Measurements from ENCODE around the gene NOLC1. TPM values are rescaled to one million over a fixed set of nuclear protein-coding genes. Genes with fewer than 3 reads are reported as not detected.

The NOLC1 gene
- total and polyA plus RNA-seq, 4 donors, result 21.8 to 60.9 (median 36.6) TPM

DNA sequence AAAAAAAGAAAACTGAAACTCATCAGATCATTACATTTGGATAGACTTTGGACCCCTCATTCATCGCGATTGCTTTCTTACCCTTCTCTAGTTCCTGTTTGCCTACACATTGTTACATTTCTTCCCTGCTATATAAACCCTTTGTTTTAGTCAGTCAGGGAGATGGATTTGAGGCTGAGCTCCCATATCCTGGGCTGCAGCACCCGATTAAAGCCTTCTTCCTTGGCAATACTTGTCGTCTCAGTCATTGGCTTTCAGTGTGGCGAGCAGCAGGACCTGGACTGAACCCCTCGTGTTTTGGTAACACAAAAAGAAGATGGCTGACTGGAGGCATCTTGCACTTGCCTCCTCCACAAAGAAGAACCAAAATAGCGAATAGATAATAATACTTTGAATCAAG is 39.8 kb downstream of the NOLC1 start:
- TF ChIP-seq, protein P1, sequence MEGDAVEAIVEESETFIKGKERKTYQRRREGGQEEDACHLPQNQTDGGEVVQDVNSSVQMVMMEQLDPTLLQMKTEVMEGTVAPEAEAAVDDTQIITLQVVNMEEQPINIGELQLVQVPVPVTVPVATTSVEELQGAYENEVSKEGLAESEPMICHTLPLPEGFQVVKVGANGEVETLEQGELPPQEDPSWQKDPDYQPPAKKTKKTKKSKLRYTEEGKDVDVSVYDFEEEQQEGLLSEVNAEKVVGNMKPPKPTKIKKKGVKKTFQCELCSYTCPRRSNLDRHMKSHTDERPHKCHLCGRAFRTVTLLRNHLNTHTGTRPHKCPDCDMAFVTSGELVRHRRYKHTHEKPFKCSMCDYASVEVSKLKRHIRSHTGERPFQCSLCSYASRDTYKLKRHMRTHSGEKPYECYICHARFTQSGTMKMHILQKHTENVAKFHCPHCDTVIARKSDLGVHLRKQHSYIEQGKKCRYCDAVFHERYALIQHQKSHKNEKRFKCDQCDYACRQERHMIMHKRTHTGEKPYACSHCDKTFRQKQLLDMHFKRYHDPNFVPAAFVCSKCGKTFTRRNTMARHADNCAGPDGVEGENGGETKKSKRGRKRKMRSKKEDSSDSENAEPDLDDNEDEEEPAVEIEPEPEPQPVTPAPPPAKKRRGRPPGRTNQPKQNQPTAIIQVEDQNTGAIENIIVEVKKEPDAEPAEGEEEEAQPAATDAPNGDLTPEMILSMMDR (IDR thresholded peaks at IDR 0.05; ENCODE audit: control extremely low read depth, extremely low read depth), result no peak
- 81 to 86% methylated on average over 7 of the region's 7 CpGs for WGBS, 2 donors
- ATAC-seq (ENCODE audit: insufficient read depth, low FRiP score), result no peak

DNA sequence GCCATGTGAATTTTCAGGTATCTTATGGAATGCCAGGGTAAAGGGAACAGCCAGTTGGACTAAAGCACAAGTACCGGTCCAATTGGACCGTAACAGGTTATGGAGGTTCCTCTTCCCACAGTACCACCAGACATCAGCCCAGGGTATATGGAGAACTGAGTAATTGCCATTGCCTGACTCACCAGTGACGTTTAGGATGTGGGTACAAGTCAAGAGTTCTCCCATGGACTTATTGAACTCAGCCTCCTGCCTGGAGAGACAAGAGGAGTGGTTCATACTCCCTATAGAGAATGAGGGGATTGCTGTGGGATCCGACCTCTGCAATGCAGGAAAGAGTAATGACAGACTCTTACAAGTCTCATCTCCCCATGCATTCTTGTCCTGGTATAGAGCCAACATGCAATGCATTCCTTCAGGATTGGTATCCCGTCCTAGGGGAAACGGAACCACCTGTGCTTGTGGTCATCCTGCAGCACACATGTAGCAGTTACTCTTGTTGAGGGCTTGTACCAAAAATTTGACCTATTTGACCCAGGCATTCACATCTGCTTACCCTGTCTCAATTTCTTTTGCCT is 43.2 kb downstream of the NOLC1 start:
- Histone ChIP-seq H3K9ac (ENCODE audit: insufficient read depth in 1 of 2, low read length in 2 of 2) (no peak overlapping the region), H3K4me3 (no peak overlapping the region), H3K27me3 (ENCODE audit: control insufficient read depth in 3 of 3, insufficient read depth in 3 of 3, low read length in 2 of 3) (no peaks in the 10 kb centered on the region), H3K36me3 (ENCODE audit: control insufficient read depth in 4 of 4, insufficient read depth in 4 of 4, low read length in 4 of 4) (no peaks in the 10 kb centered on the region), H3K27ac (ENCODE audit: low read depth in 1 of 2, low read length in 1 of 2) (no peak overlapping the region), H3K9me3 (ENCODE audit: control insufficient read depth in 4 of 4, insufficient read depth in 3 of 4, low read length in 3 of 4) (peaks cover 0 to 2% (median 0%) of the 10 kb centered on the region in 4 donors), H3K4me1 (ENCODE audit: control insufficient read depth in 5 of 5, insufficient read depth in 5 of 5, low read length in 5 of 5) (no peaks in the 10 kb centered on the region)
- DNase-seq, result no peak
- ATAC-seq (ENCODE audit: insufficient read depth, low FRiP score), result no peak
- TF ChIP-seq, protein P1 (IDR thresholded peaks at IDR 0.05; ENCODE audit: control extremely low read depth, extremely low read depth), result no peak
- WGBS, 2 donors, result 81% methylated on average over 6 of the region's 6 CpGs

More for the DNA sequence above, 39.8 kb downstream of the NOLC1 start:
- Histone ChIP-seq H3K27me3 (ENCODE audit: control insufficient read depth in 3 of 3, insufficient read depth in 3 of 3, low read length in 2 of 3) (no peaks in the 10 kb centered on the region), H3K9me3 (ENCODE audit: control insufficient read depth in 4 of 4, insufficient read depth in 3 of 4, low read length in 3 of 4) (peaks cover 0 to 2% (median 0%) of the 10 kb centered on the region in 4 donors), H3K27ac (ENCODE audit: low read depth in 1 of 2, low read length in 1 of 2) (no peak overlapping the region), H3K4me3 (no peak overlapping the region), H3K36me3 (ENCODE audit: control insufficient read depth in 4 of 4, insufficient read depth in 4 of 4, low read length in 4 of 4) (no peaks in the 10 kb centered on the region), H3K9ac (ENCODE audit: insufficient read depth in 1 of 2, low read length in 2 of 2) (no peak overlapping the region), H3K4me1 (ENCODE audit: control insufficient read depth in 5 of 5, insufficient read depth in 5 of 5, low read length in 5 of 5) (peaks cover 0 to 2% (median 0%) of the 10 kb centered on the region in 5 donors)
- DNase-seq, result no peak

DNA sequence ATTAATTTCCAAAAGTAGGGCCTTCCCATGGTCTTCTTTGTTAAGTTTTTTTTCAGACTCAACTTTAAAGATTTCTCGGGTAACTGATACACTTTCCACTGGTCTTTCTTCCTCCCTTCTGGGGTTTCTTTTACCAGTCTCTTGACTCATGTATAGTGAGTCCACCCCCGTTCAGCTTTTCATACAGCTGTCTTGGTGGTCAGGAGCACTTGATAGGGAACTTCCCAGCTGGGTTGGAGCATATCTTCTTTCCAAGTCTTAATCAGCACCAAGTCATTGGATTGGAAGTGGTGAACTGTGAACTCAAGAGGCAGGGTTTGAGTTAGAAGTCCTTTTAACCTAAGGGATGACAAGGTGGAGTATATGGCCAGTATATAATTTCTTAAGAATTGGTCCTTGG is 44.7 kb downstream of the NOLC1 start:
- H3K27ac ChIP-seq (ENCODE audit: low read depth in 1 of 2, low read length in 1 of 2), result no peak overlapping the region
- H3K36me3 ChIP-seq (ENCODE audit: control insufficient read depth in 4 of 4, insufficient read depth in 4 of 4, low read length in 4 of 4), result no peaks in the 10 kb centered on the region
- no peaks in the 10 kb centered on the region for H3K27me3 ChIP-seq (ENCODE audit: control insufficient read depth in 3 of 3, insufficient read depth in 3 of 3, low read length in 2 of 3)
- no peak overlapping the region for H3K9ac ChIP-seq (ENCODE audit: insufficient read depth in 1 of 2, low read length in 2 of 2)
- ATAC-seq (ENCODE audit: insufficient read depth, low FRiP score) (no peak), DNase-seq (no peak)
- H3K4me3 ChIP-seq, result no peak overlapping the region
- TF ChIP-seq, protein P1 (IDR thresholded peaks at IDR 0.05; ENCODE audit: control extremely low read depth, extremely low read depth), result no peak
- 67 to 73% methylated on average over 2 of the region's 2 CpGs for WGBS, 2 donors
- peaks cover 0 to 2% (median 0%) of the 10 kb centered on the region in 4 donors for H3K9me3 ChIP-seq (ENCODE audit: control insufficient read depth in 4 of 4, insufficient read depth in 3 of 4, low read length in 3 of 4)
- no peaks in the 10 kb centered on the region for H3K4me1 ChIP-seq (ENCODE audit: control insufficient read depth in 5 of 5, insufficient read depth in 5 of 5, low read length in 5 of 5)

DNA sequence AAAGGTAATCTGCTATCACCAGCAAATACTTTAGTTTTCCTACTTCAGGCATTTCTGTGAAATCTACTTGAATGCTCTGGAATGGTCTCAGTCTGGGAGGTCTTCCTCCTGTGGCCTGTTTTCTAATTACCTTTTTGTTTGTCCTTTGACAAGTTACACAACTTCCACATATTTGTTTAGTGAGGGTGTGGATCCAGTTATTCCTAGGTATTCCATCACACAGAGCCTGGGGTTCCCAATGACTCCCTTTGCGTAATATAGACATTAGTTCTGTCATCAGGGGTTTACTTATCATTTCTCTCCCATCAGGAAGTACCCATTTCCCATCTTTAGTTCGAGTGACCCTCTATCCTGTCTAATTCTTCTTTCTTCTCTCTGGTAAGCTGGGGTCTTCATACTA is 45.8 kb downstream of the NOLC1 start:
- no peak overlapping the region for H3K9ac ChIP-seq (ENCODE audit: insufficient read depth in 1 of 2, low read length in 2 of 2)
- TF ChIP-seq, protein P1 (IDR thresholded peaks at IDR 0.05; ENCODE audit: control extremely low read depth, extremely low read depth), result no peak
- DNase-seq (no peak), ATAC-seq (ENCODE audit: insufficient read depth, low FRiP score) (no peak)
- no peaks in the 10 kb centered on the region for H3K4me1 ChIP-seq (ENCODE audit: control insufficient read depth in 5 of 5, insufficient read depth in 5 of 5, low read length in 5 of 5)
- no peak overlapping the region for H3K4me3 ChIP-seq
- no peaks in the 10 kb centered on the region for H3K36me3 ChIP-seq (ENCODE audit: control insufficient read depth in 4 of 4, insufficient read depth in 4 of 4, low read length in 4 of 4)
- no peak overlapping the region for H3K27ac ChIP-seq (ENCODE audit: low read depth in 1 of 2, low read length in 1 of 2)
- no peaks in the 10 kb centered on the region for H3K27me3 ChIP-seq (ENCODE audit: control insufficient read depth in 3 of 3, insufficient read depth in 3 of 3, low read length in 2 of 3)
- 77 to 84% methylated on average over 2 of the region's 2 CpGs for WGBS, 2 donors
- no peaks in the 10 kb centered on the region for H3K9me3 ChIP-seq (ENCODE audit: control insufficient read depth in 4 of 4, insufficient read depth in 3 of 4, low read length in 3 of 4)

All from lung (tissue), 12 donors.